NOMO-1 (cell line): ENCODE data around the gene APOBEC3G.
"Not testable (repeated sequence)": the region's sequence is repeated elsewhere in the genome, so short reads cannot be mapped to it uniquely, and the experiment has no call there.

Experiments used
- DNase-seq, 2 experiments: peaks; one replicate each; lab custom pipeline; 2025; ENCODE audit not compliant: unreplicated experiment in 2 of 2; lab: John Stamatoyannopoulos, UW

The APOBEC3G gene

DNA sequence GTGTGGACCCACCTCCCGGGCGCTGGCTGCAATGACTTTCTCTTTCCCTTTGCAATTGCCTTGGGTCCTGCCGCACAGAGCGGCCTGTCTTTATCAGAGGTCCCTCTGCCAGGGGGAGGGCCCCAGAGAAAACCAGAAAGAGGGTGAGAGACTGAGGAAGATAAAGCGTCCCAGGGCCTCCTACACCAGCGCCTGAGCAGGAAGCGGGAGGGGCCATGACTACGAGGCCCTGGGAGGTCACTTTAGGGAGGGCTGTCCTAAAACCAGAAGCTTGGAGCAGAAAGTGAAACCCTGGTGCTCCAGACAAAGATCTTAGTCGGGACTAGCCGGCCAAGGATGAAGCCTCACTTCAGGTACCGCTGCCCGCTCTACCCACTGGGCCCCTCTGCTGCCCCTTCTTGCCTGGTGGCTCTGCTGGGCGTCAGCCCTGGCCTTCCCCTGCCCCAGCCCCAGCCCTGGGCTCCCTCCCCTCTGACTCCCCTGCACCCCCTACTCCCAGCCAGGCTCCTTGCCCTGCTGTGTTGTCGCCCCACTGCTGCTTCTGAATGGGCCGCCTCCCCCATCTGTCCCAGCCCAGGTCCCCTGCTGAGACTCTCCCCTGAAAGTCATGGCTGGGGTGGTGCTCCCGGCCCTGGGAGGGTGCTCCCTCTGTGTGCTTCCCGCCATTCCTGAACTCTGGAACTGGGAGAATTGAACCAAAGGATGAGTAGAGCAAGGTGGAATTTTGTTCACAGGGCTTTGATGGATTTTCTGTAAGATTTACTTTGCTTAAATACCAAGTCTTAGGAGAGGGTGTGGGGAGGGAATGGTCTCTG is at the start of gene APOBEC3G:
TSS of gene APOBEC3G (plus strand) at position 250 of the 815 bp plus-strand sequence. CDS start at position 337, 87 bp downstream.
- DNase-seq = peak; percentile 47 to 62

DNA sequence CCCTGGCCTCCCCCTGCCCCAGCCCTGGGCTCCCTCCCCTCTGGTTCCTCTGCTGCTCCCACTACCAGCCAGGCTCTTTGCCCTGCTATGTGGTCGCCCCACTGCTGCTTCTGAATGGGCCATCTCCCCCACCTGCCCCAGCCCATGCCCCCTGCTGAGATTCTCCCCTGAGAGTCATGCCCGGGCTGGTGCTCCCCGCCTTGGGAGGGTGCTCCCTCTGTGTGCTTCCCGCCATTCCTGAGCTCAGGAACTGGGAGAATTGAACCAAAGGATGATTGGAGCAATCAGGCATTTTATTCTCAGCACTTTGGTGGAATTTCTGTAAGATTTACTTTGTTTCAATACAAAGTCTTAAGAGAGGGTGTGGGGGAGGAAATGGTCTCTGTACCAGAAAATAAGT is 49.4 kb upstream of the APOBEC3G start:
- no peak for DNase-seq

DNA sequence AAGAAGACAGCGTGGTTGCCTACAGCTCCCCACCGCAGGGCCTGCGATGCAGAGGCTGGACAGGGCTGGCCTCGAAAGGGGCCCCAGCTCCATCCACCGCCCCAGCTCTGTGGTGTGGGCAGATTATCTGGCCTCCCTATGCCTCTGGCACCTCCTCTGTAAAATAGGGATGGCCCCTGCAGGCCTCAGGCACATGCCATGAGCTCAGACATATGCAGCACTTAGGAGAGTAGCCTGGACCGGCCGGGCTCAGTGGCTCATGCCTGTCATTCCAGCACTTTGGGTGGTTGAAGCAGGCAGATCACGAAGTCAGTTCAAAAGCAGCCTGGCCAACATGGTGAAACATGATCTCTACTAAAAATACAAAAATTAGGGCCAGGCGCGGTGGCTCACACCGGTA is 48.8 kb upstream of the APOBEC3G start:
- DNase-seq = no peak

DNA sequence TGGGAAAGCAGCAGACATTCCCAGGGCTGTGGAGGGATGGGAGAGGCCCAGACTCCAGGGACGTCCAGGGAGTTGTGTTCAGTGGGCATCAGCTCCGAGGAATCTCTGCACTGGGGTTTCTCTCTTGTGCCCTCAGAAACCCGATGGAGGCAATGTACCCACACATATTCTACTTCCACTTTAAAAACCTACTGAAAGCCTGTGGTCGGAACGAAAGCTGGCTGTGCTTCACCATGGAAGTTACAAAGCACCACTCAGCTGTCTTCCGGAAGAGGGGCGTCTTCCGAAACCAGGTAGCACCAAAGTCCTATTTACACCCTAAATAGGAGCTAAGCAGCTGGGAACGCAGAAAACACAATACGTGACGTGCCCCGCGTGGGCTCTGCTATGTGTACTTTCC is 47.8 kb upstream of the APOBEC3G start:
- no peak for DNase-seq

DNA sequence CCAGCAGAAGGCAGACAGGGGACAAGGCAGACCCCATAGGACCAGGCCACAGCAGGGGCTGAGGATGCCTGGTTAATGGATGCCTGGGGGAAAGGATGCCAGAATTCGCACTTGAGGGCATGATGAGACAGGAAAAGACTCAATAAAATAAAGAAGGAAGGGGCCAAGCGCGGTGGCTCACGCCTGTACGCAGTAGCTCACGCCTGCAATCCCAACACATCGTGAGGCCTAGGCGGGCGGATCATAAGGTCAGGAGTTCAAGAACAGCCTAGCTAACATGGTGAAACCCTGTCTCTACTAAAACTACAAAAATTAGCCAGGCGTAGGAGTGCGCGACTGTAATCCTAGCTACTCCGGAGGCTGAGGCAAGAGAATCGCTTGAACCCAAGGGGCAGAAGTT is 46.4 kb upstream of the APOBEC3G start:
- no peak for DNase-seq

DNA sequence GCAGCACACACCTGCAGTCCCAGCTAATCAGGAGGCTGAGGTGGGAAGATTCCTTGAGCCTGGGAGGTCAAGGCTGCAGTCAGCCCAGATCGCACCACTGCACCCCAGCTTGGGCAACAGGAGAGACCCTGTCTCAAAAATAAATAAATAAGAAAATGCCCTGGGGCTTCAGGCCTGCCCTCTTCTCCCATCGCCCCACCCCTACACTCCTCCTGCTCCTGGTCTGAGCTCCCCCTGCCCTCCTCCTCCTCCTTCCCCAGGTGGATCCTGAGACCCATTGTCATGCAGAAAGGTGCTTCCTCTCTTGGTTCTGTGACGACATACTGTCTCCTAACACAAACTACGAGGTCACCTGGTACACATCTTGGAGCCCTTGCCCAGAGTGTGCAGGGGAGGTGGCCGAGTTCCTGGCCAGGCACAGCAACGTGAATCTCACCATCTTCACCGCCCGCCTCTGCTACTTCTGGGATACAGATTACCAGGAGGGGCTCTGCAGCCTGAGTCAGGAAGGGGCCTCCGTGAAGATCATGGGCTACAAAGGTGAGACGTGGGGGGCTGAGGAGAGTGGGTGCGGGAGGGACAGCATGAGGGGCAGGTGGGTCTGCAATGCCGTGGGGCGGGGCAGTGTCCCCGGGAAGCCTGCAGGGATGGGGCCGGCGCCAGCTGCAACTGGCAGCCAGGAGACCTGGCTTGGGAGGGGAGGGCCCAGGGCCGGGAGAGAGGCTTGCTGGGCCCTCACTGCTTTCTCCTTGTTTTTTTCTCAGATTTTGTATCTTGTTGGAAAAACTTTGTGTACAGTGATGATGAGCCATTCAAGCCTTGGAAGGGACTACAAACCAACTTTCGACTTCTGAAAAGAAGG is 45.4 kb upstream of the APOBEC3G start:
- not testable (repeated sequence) for DNase-seq

DNA sequence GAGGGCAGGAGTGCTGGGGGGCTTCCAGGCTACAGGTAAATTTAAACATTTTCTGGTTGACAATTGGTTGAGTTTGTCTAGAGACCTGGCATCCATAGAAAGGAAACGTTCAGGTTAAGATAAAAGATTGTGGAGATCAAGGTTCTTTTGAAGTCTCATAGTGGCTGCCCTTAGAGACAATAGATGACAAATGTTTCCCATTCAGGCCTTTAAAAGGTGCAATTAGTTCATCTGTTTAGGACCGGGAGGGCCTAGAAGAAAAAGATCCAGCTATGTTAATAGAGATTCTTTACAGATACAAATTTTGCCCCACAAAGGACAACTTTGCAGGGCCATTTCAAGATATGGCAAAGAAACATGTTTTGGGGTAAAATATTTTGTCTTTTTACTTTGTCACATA is 40.0 kb upstream of the APOBEC3G start:
- DNase-seq = not testable (repeated sequence)

DNA sequence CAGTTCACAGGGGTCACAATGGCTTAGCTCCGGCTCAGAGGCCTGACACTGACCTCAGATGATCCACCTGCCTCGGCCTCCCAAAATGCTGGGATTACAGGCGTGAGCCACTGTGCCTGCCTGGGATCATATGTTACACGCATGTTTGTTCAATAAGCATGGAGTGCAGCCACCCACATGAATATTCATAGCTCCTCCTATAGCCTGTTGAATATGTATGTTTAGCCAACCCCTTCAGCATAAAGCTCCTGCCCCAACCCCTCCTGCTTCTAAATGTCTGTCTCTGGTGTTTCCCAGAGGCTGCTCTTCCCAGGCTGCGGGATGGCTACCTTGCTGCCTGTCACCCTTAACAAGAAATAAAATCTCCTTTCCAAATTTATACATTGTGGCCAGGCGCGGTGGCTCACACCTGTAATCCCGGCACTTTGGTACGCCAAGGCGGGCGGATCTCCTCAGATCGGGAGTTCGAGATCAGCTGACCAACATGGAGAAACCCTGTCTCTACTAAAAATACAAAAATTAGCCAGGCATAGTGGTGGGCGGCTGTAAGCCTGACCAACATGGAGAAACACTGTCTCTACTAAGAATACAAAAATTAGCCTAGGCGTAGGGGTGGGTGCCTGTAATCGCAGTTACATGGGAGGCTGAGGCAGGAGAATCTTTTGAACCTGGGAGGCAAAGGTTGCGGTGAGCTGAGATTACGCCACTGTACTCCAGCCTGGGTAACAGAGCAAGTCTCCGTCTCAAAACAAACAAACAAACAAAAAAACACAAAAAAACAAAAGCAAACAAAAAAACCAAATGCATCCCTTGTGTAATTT is 37.6 kb upstream of the APOBEC3G start:
- no peak for DNase-seq

DNA sequence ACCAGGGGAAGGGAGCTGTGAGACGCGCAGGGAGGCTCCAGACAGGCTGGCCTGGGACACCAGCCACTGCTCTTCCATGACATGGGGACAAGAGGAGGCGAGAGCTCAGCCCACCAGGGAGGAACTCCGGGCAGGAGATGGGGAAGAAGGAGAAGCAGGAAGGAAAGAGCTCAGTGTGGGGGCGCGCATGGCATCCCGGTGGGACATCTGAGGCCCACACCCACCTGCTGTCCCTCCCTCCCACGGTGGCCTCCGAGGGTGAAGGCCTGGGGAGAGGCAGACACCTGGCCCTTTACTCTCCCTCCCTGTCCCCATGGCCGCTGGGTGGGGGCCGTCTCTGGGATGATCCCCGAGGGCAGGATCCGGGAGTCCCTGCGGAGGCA is 36.9 kb upstream of the APOBEC3G start:
- DNase-seq = not testable (repeated sequence)

DNA sequence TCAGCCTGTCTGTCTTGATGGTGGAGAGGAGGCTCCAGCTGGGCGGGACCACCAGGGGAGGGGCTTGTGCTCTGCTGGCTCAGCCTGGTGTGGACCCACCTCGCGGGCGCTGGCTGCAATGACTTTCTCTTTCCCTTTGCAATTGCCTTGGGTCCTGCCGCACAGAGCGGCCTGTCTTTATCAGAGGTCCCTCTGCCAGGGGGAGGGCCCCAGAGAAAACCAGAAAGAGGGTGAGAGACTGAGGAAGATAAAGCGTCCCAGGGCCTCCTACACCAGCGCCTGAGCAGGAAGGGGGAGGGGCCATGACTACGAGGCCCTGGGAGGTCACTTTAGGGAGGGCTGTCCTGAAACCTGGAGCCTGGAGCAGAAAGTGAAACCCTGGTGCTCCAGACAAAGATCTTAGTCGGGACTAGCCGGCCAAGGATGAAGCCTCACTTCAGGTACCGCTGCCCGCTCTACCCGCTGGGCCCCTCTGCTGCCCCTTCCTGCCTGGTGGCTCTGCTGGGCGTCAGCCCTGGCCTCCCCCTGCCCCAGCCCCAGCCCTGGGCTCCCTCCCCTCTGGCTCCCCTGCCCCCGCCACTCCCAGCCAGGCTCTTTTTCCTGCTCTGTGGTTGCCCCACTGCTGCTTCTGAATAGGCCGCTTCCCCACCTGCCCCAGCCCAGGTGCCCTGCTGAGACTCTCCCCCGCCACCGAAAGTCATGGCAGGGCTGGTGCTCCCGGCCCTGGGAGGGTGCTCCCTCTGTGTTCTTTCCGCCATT is 36.4 kb upstream of the APOBEC3G start, which contains the start of gene APOBEC3F:
TSS of gene APOBEC3F (plus strand) at position 327 of the 759 bp plus-strand sequence. CDS start at position 424, 97 bp downstream.
- not testable (repeated sequence) for DNase-seq

DNA sequence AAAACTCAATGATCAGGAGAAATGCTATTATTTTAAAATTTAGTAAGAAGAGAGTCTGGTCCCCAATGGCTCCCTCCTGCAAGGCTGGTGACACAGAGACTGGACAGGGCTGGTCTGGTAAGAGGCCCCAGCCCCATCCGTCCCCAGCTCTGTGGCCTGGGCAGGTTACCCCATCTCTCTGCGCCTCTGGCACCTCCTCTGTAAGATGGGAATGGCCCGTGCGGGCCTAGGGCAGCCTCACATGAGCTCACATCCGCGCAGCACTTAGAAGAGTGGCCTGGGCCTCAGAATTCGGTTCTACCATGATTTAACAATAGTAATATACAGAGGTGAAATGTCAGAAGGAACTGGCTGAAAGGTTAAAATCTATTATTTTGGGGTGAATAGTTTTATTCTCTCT is 35.2 kb upstream of the APOBEC3G start:
- no peak for DNase-seq

DNA sequence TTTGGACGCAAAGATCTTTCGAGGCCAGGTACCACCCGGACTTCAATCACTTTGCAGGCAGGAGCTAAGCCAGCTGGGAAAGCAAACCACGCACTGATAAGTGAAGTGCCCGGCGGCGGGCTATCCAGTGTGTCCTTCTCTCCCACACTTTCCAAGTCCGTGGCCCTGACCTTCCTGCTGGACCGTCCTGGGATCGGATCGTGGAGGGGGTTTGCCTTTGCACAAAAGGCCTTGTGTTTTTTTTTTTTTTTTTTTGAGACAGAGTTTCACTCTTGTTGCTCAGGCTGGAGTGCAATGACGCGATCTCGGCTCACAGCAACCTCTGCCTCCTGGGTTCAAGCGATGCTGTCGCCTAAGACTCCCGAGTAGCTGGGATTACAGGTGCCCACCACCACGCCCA is 34.0 kb upstream of the APOBEC3G start:
- not testable (repeated sequence) for DNase-seq

DNA sequence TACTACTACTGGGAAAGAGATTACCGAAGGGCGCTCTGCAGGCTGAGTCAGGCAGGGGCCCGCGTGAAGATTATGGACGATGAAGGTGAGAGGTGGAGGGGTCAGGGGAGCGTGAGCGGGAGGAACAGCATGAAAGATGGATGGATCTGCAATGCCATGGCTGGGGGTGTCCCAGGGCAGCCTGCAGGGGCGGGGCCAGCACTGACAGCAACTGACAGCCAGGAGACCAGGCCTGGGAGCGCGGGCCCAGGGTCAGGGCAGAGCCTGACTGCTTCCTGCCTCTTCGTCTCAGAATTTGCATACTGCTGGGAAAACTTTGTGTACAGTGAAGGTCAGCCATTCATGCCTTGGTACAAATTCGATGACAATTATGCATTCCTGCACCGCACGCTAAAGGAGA is 31.9 kb upstream of the APOBEC3G start:
- not testable (repeated sequence) for DNase-seq

DNA sequence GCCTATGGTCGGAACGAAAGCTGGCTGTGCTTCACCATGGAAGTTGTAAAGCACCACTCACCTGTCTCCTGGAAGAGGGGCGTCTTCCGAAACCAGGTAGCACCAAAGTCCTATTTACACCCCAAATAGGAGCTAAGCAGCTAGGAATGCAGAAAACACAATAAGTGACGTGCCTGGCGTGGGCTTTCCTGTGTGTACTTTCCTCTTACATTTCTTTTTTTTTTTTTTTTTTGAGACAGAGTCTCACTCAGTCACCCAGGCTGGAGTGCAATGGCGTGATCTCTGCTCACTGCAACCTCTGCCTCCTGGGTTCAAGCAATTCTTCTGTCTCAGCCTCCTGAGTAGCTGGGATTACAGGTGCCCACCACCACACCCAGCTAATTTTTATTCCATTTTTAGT is 27.6 kb upstream of the APOBEC3G start:
- DNase-seq = not testable (repeated sequence)

DNA sequence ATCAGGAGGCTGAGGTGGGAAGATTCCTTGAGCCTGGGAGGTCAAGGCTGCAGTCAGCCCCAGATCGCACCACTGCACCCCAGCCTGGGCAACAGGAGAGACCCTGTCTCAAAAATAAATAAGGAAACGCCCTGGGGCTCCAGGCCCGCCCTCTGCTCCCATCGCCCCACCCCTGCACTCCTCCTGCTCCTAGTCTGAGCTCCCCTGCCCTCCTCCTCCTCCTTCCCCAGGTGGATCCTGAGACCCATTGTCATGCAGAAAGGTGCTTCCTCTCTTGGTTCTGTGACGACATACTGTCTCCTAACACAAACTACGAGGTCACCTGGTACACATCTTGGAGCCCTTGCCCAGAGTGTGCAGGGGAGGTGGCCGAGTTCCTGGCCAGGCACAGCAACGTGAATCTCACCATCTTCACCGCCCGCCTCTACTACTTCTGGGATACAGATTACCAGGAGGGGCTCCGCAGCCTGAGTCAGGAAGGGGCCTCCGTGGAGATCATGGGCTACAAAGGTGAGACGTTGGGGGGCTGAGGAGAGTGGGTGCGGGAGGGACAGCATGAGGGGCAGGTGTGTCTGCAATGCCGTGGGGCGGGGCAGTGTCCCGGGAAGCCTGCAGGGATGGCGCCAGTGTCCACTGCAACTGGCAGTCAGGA is 25.1 kb upstream of the APOBEC3G start:
- not testable (repeated sequence) for DNase-seq

DNA sequence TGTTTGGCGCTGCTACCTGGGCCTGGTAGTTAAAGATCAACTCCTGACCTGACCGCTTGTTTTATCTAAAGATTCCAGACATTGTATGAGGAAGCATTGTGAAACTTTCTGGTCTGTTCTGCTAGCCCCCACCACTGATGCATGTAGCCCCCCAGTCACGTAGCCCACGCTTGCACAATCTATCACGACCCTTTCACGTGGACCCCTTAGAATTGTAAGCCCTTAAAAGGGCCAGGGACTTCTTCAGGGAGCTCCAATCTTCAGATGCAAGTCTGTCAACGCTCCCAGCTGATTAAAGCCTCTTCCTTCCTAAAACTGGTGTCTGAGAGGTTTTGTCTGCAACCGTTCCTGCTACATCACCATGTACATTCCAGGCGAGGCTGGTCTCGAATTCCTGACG is 21.4 kb upstream of the APOBEC3G start:
- DNase-seq = no peak

DNA sequence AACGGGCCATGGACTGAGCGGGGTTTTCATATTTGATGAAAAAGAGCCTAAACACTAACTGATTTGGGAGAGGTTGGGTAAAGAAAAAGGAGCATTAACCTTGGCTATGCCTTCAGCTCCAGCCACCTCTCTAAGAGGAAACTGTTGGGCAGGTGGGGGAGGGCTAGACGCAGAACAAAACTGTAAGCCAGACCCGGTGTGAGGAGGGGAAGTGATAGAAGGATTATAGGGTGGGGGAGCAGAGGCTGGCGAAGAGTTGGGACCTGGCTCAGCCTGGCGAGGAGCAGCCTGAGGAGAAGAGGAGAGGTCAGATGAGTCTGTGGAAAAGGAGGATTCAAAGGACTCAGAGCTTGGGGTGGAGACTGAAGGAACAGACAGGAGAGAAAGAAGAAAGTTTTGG is 15.8 kb upstream of the APOBEC3G start:
- DNase-seq = peak; percentile 16 to 42

DNA sequence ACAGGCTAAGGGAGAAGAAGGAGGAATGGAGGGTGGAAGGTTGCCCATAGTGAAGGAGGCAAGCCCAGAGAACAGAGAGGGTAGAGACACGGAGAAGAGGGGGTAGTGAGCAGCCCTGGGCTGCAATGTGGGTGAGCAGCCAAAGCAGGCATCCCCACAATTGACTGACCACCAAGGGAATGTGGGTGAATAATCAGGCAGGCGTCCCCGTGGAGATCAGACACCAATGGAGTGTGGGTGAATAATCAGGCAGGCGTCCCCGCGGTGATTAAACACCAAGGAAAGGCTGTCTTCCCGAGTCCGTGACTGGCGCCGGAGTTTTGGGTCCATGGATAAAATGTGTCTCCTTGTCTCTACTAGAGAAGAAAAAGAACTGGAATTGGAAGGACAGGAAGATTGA is 15.1 kb upstream of the APOBEC3G start:
- DNase-seq = not testable (repeated sequence)

DNA sequence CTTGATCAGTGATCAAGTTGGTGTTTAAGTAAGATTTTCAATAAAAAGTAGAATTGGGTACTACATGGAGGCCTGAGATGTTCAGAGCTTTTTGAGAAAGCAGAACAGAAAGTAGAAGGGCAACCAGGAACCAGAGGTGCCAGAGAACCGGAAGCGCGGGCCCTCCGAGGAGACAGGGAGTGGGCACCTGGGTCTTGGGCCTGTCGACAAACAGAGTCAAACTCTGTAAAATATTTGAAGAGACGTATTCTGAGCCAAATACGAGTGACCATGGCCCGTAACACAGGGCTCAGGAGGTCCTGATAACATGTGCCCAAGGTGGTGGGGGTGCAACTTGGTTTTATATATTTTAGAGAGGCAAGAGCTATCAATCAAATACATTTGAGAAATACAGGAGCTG is 13.2 kb upstream of the APOBEC3G start:
- peak in 1 of 2 experiments; percentile 30 for DNase-seq
